Naive thymus-derived CD4-positive, alpha-beta T cell (primary cell): Measurements from ENCODE around the gene EIF2S1. TPM values are rescaled to one million over a fixed set of nuclear protein-coding genes. Genes with fewer than 3 reads are reported as not detected.
"Not testable (repeated sequence)": the region's sequence is repeated elsewhere in the genome, so short reads cannot be mapped to it uniquely, and the experiment has no call there.

Experiments
- ATAC-seq: fragments of 150-1000 bp; cut with Tn5 transposase; 2 replicates; pipeline ENCODE4 v1.10.0; 2021; ENCODE audit warnings: mild to moderate bottlenecking, moderate library complexity
- CTCF ChIA-PET: fragments of 350-600 bp; sonication (Branson Sonifier 250); formaldehyde crosslinking; loops from one replicate; lab custom pipeline; 2021; ENCODE audit warnings: antibody characterized with exemption; lab: Charles Lee
- POLR2A ChIA-PET: fragments of 350-600 bp; sonication (Branson Sonifier 250); formaldehyde crosslinking; loops from one replicate; lab custom pipeline; 2021; ENCODE audit warnings: antibody characterized with exemption, inconsistent platforms; lab: Charles Lee
- DNase-seq, 9 donors: peaks; one replicate each; pipeline versions ENCODE4 v3.0.0 to v3.0.0-alpha.2; 2020 to 2022; ENCODE audit warnings: mixed read lengths in 1 of 9
- H3K27ac ChIP-seq: one replicate; pipeline ENCODE4 v1.7.0; 2013; ENCODE audit warnings: mild to moderate bottlenecking, low read depth, low read length, moderate library complexity
- H3K27me3 ChIP-seq, 2 donors: one replicate each; pipeline ENCODE4 v1.7.0; 2013; ENCODE audit warnings: low read length in 2 of 2, mild to moderate bottlenecking in 2 of 2, moderate library complexity in 2 of 2; ENCODE audit not compliant: control insufficient read depth in 2 of 2, insufficient read depth in 2 of 2
- H3K36me3 ChIP-seq, 3 experiments: 1 replicate in 2 of 3; 2 replicates in 1 of 3; pipeline ENCODE4 v1.7.0; 2013; ENCODE audit warnings: low read length in 3 of 3, mild to moderate bottlenecking in 3 of 3, moderate library complexity in 1 of 3; ENCODE audit not compliant: insufficient read depth in 3 of 3, control insufficient read depth in 2 of 3
- H3K4me1 ChIP-seq, 2 donors: one replicate each; pipeline ENCODE4 v1.7.0; 2013; ENCODE audit warnings: low read length in 2 of 2, mild to moderate bottlenecking in 2 of 2, moderate library complexity in 1 of 2; ENCODE audit not compliant: control insufficient read depth in 2 of 2, insufficient read depth in 2 of 2
- H3K4me3 ChIP-seq: 2 replicates; pipeline ENCODE4 v1.7.0; 2013; ENCODE audit warnings: mild to moderate bottlenecking, low read length
- H3K9me3 ChIP-seq, 3 experiments: 1 replicate in 2 of 3; 2 replicates in 1 of 3; pipeline ENCODE4 v1.7.0; 2013; ENCODE audit warnings: low read length in 3 of 3; ENCODE audit not compliant: control insufficient read depth in 2 of 3
- H3K27ac Mint-ChIP-seq, 9 donors: one replicate each; pipeline ENCODE4 v1.8.0; 2020 to 2022; ENCODE audit warnings: mixed read lengths in 9 of 9, mild to moderate bottlenecking in 8 of 9, moderate library complexity in 5 of 9, inconsistent platforms in 2 of 9
- H3K27me3 Mint-ChIP-seq, 5 donors: one replicate each; pipeline ENCODE4 v1.8.0; 2021 to 2022; ENCODE audit warnings: mixed read lengths in 5 of 5, mild to moderate bottlenecking in 1 of 5
- H3K36me3 Mint-ChIP-seq, 5 donors: one replicate each; pipeline ENCODE4 v1.8.0; 2020 to 2022; ENCODE audit warnings: mixed read lengths in 5 of 5, mild to moderate bottlenecking in 3 of 5, inconsistent platforms in 1 of 5
- H3K4me1 Mint-ChIP-seq, 7 donors: one replicate each; pipeline ENCODE4 v1.8.0; 2020 to 2022; ENCODE audit warnings: mixed read lengths in 7 of 7, mild to moderate bottlenecking in 3 of 7, inconsistent platforms in 1 of 7
- H3K4me3 Mint-ChIP-seq, 10 donors: one replicate each; pipeline ENCODE4 v1.8.0; 2020 to 2022; ENCODE audit warnings: mild to moderate bottlenecking in 10 of 10, mixed read lengths in 10 of 10, moderate library complexity in 6 of 10, inconsistent platforms in 2 of 10
- H3K9me3 Mint-ChIP-seq, 11 donors: one replicate each; pipeline ENCODE4 v1.8.0; 2020 to 2022; ENCODE audit warnings: mixed read lengths in 11 of 11, mild to moderate bottlenecking in 4 of 11, inconsistent platforms in 1 of 11, moderate library complexity in 1 of 11
- intact Hi-C, 2 donors: fragments of 100-400 bp; cut with micrococcal nuclease; formaldehyde crosslinking; loops; one replicate each; pipeline ENCODE4 v1.15.1; 2023
- polyA plus RNA-seq, 2 donors: library from polyadenylated mRNA; unstranded; fragments of 300-500 nt; fragmentation: Illumina TruSeq; gene quantifications; one replicate each; pipeline ENCODE4 v1.2.3, GENCODE V29; 2021
- total RNA-seq, 6 experiments: library from RNA in 5 of 6; stranded (reverse) in 5 of 6; gene quantifications; 1 replicate in 5 of 6; 2 replicates in 1 of 6; pipeline ENCODE4 v1.2.3 and lab custom pipeline; 2021 to 2026

The EIF2S1 gene
- total and polyA plus RNA-seq, 7 experiments from 2014 or later = 41.4 to 115 (median 57.6) TPM

- intact Hi-C loops = no loop called here
- DNase-seq (no peak), ATAC-seq (no peak)
- H3K27ac Mint-ChIP-seq = peak overlapping the region in 2 of 9 donors; percentile 45 to 63
- Histone ChIP-seq H3K4me1 (peaks cover 0 to 3% of the 10 kb centered on the region in 2 donors), H3K36me3 (no peaks in the 10 kb centered on the region), H3K27ac (no peak overlapping the region), H3K4me3 (no peak overlapping the region), H3K9me3 (no peaks in the 10 kb centered on the region), H3K27me3 (peaks cover 0 to 3% of the 10 kb centered on the region in 2 donors)
- peaks cover 0 to 11% (median 0%) of the 10 kb centered on the region in 5 donors for H3K27me3 Mint-ChIP-seq
- H3K36me3 Mint-ChIP-seq = no peaks in the 10 kb centered on the region
- H3K4me1 Mint-ChIP-seq = peaks cover 0 to 13% (median 9%) of the 10 kb centered on the region in 7 donors
- ChIA-PET CTCF (interaction anchor here (1.5 kb wide), 1 partner anchor 16 kb away, joined by 3 read pairs; no protein-coding TSS in a partner anchor), POLR2A (interaction anchor here (0.6 to 1.0 kb wide), 2 partner anchors 52 to 1166 kb away, joined by 4 read pairs; partner anchors contain the start of genes ATP6V1D and EIF2S1)
- no peaks in the 10 kb centered on the region for H3K9me3 Mint-ChIP-seq
- peak overlapping the region; percentile 48 to 86 (median 82) for H3K4me3 Mint-ChIP-seq
Measured at GRCh38 chr14:67411370-67411769, 51.2 kb downstream of the EIF2S1 start.

DNA sequence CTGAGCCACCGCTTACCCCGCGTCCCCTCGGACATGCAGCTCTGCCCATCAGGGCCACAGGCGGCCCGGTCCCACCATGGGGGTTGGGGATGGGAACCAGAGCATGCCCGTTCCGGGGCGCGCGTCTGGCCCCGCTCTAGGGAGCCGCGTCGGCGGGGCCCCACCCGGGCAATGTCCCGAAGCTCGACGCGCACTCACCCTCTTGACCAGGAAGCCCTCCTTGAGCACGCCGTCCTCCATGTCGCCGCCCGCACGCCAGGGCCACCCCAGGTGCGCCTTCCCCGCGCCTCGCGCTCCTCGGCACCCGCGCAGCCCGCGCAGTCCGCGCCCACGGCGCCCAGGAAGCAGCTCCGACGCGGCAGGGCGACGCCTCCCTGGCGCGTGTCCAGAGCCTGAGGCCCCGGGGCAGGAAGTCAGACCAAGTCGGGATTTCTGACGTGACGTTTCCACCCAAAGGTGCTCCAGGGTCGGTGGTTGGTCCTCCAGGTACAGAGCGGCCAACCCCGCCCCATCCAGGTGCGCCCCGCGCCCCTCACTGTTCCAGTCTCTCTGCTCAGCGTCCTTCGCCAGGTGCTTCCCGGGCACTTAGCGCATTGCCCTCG, 51.8 kb downstream of the EIF2S1 start, which contains the start of gene PLEK2:
TSS of gene PLEK2 (minus strand) at position 346 of the 602 bp plus-strand sequence. CDS start at position 240, 106 bp downstream.
- ATAC-seq (peak; percentile 75), DNase-seq (peak; percentile 38 to 71 (median 69))
- H3K9me3 Mint-ChIP-seq = no peaks in the 10 kb centered on the region
- Histone ChIP-seq H3K9me3 (no peaks in the 10 kb centered on the region), H3K4me1 (peaks cover 0 to 3% of the 10 kb centered on the region in 2 donors), H3K4me3 (peak within 1 kb of the TSS; percentile 40), H3K36me3 (no peaks in the 10 kb centered on the region), H3K27ac (no peak within 1 kb of the TSS), H3K27me3 (peaks cover 0 to 3% of the 10 kb centered on the region in 2 donors)
- H3K27ac Mint-ChIP-seq = peak within 1 kb of the TSS in 7 of 9 donors; percentile 14 to 86 (median 59)
- H3K4me3 Mint-ChIP-seq = peak within 1 kb of the TSS; percentile 73 to 86 (median 82)
- CTCF ChIA-PET = interaction anchor here (1.0 to 1.5 kb wide), 2 partner anchors 16 to 21 kb away, joined by 3 read pairs; no protein-coding TSS in a partner anchor
- POLR2A ChIA-PET = interaction anchor here (1.0 kb wide), 1 partner anchor 52 kb away, joined by 4 read pairs; the partner anchor contains the start of genes ATP6V1D and EIF2S1
- peaks cover 0 to 13% (median 9%) of the 10 kb centered on the region in 7 donors for H3K4me1 Mint-ChIP-seq
- intact Hi-C loops = no loop called here
- peaks cover 0 to 11% (median 0%) of the 10 kb centered on the region in 5 donors for H3K27me3 Mint-ChIP-seq
- no peaks in the 10 kb centered on the region for H3K36me3 Mint-ChIP-seq

GRCh38 chr14:67413806-67414769, 54.0 kb downstream of the EIF2S1 start:
- H3K36me3 Mint-ChIP-seq = no peaks in the 10 kb centered on the region
- H3K9me3 Mint-ChIP-seq = no peaks in the 10 kb centered on the region
- no peak overlapping the region for H3K27ac ChIP-seq
- peaks cover 0 to 13% (median 9%) of the 10 kb centered on the region in 7 donors for H3K4me1 Mint-ChIP-seq
- ATAC-seq (peak; percentile 59), DNase-seq (peak in 1 of 9 donors; percentile 35)
- H3K27me3 Mint-ChIP-seq = peaks cover 0 to 11% (median 0%) of the 10 kb centered on the region in 5 donors
- H3K4me3 Mint-ChIP-seq = peak overlapping the region in 1 of 10 donors; percentile 41
- H3K9me3 ChIP-seq = no peaks in the 10 kb centered on the region
- no peak overlapping the region for H3K27ac Mint-ChIP-seq
- intact Hi-C loops = no loop called here
- H3K36me3 ChIP-seq = no peaks in the 10 kb centered on the region
- no peak overlapping the region for H3K4me3 ChIP-seq
- POLR2A ChIA-PET = no interaction called here
- peaks cover 0 to 3% of the 10 kb centered on the region in 2 donors for H3K4me1 ChIP-seq
- H3K27me3 ChIP-seq = peaks cover 0 to 3% of the 10 kb centered on the region in 2 donors
- CTCF ChIA-PET = interaction anchor here (0.6 to 2.1 kb wide), 3 partner anchors 8 to 13 kb away, joined by 3 to 11 read pairs (median 5); no protein-coding TSS in a partner anchor

GRCh38 chr14:67415610-67416009, 55.5 kb downstream of the EIF2S1 start:
- peaks cover 0 to 11% (median 0%) of the 10 kb centered on the region in 5 donors for H3K27me3 Mint-ChIP-seq
- H3K36me3 Mint-ChIP-seq, intact Hi-C loops, H3K9me3 Mint-ChIP-seq, H3K27ac Mint-ChIP-seq, H3K4me3 Mint-ChIP-seq, H3K4me3 ChIP-seq, H3K9me3 ChIP-seq, H3K4me1 ChIP-seq, ATAC-seq, DNase-seq, H3K36me3 ChIP-seq, H3K27ac ChIP-seq, H3K27me3 ChIP-seq: not testable (repeated sequence)
- ChIA-PET CTCF (interaction anchor here (1.1 kb wide), 2 partner anchors 9 to 11 kb away, joined by 3 to 5 read pairs; no protein-coding TSS in a partner anchor), POLR2A (interaction anchor here (0.6 kb wide), 1 partner anchor 191 kb away, joined by 3 read pairs; no protein-coding TSS in a partner anchor)
- H3K4me1 Mint-ChIP-seq = peaks cover 0 to 13% (median 9%) of the 10 kb centered on the region in 7 donors

GRCh38 chr14:67416085-67416484, 56.0 kb downstream of the EIF2S1 start:
- Mint-ChIP-seq H3K9me3 (no peaks in the 10 kb centered on the region), H3K4me1 (peaks cover 0 to 13% (median 9%) of the 10 kb centered on the region in 7 donors), H3K36me3 (no peaks in the 10 kb centered on the region), H3K27ac (no peak overlapping the region), H3K4me3 (no peak overlapping the region), H3K27me3 (peaks cover 0 to 11% (median 0%) of the 10 kb centered on the region in 5 donors)
- H3K9me3 ChIP-seq = no peaks in the 10 kb centered on the region
- ATAC-seq = no peak
- H3K27ac ChIP-seq = no peak overlapping the region
- DNase-seq = no peak
- H3K36me3 ChIP-seq = no peaks in the 10 kb centered on the region
- intact Hi-C loops = no loop called here
- H3K27me3 ChIP-seq = peaks cover 0 to 3% of the 10 kb centered on the region in 2 donors
- CTCF ChIA-PET = interaction anchor here (1.1 kb wide), 2 partner anchors 9 to 11 kb away, joined by 3 to 5 read pairs; no protein-coding TSS in a partner anchor
- H3K4me3 ChIP-seq = no peak overlapping the region
- POLR2A ChIA-PET = interaction anchor here (0.6 kb wide), 1 partner anchor 191 kb away, joined by 3 read pairs; no protein-coding TSS in a partner anchor
- peaks cover 0 to 3% of the 10 kb centered on the region in 2 donors for H3K4me1 ChIP-seq

DNA sequence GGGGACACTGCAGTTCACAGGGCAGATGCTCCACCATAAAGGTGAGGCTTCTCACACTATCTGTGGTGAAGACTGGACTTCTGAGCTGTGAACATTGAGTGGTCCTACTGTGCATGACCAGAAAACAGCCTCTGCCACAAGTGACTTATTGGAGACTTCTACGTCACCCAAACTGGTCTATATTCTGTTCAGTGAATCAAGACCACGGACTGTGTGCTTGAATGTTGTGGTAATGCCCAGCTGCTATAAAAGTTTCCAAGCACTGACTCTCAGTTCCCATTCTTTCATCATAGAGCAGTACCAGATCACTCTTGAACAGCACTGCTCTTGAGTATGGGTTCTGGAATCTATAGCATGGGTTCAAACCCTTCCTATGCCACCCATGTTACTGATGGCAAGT, 56.7 kb downstream of the EIF2S1 start:
- H3K9me3 ChIP-seq = no peaks in the 10 kb centered on the region
- Mint-ChIP-seq H3K9me3 (no peaks in the 10 kb centered on the region), H3K4me3 (no peak overlapping the region), H3K27ac (no peak overlapping the region), H3K27me3 (peaks cover 0 to 7% (median 0%) of the 10 kb centered on the region in 5 donors), H3K36me3 (no peaks in the 10 kb centered on the region), H3K4me1 (peaks cover 0 to 10% (median 5%) of the 10 kb centered on the region in 7 donors)
- ATAC-seq = no peak
- peaks cover 0 to 3% of the 10 kb centered on the region in 2 donors for H3K4me1 ChIP-seq
- no peaks in the 10 kb centered on the region for H3K36me3 ChIP-seq
- POLR2A ChIA-PET = interaction anchor here (0.5 kb wide), 1 partner anchor 90 kb away, joined by 5 read pairs; no protein-coding TSS in a partner anchor
- no peak overlapping the region for H3K4me3 ChIP-seq
- no peak for DNase-seq
- H3K27ac ChIP-seq = no peak overlapping the region
- H3K27me3 ChIP-seq = peaks cover 0 to 3% of the 10 kb centered on the region in 2 donors
- CTCF ChIA-PET = interaction anchor here (0.5 kb wide), 1 partner anchor 183 kb away, joined by 3 read pairs; the partner anchor contains the start of gene PIGH
- intact Hi-C loops = no loop called here
